HG03565 (cell line): ENCODE measurements around the gene SPTB.
A peak's percentile ranks its signal among the peaks of the same experiment; 100 is the strongest.
"Not testable (repeated sequence)": the region's sequence is repeated elsewhere in the genome, so short reads cannot be mapped to it uniquely, and the experiment has no call there.

Experiments used
- ATAC-seq: cut with Tn5 transposase; IDR thresholded peaks from one replicate; pipeline ENCODE4 v1.9.1; 2021; ENCODE audit warnings: mild to moderate bottlenecking, moderate library complexity; ENCODE audit not compliant: unreplicated experiment

The SPTB gene

GRCh38 chr14:64879635-64880220, at the start of gene SPTB:
TSS of gene SPTB (minus strand) at chr14:64879907. CDS start at chr14:64823094, 56,813 bp downstream.
- no peak for ATAC-seq

GRCh38 chr14:64929014-64929359, 49.3 kb upstream of the SPTB start:
- no peak for ATAC-seq

- peak; percentile 75 for ATAC-seq
Observed at GRCh38 chr14:64928239-64929013, 48.7 kb upstream of the SPTB start.

GRCh38 chr14:64927031-64927430, 47.3 kb upstream of the SPTB start:
- no peak for ATAC-seq

- ATAC-seq = no peak
Observed at GRCh38 chr14:64926398-64926995, 46.8 kb upstream of the SPTB start.

- ATAC-seq = no peak
Observed at GRCh38 chr14:64923015-64923414, 43.3 kb upstream of the SPTB start.

GRCh38 chr14:64920465-64920864, 40.8 kb upstream of the SPTB start:
- no peak for ATAC-seq

GRCh38 chr14:64919618-64920017, 39.9 kb upstream of the SPTB start:
- ATAC-seq = no peak

GRCh38 chr14:64919215-64919614, 39.5 kb upstream of the SPTB start:
- ATAC-seq = no peak

- no peak for ATAC-seq
Observed at GRCh38 chr14:64918216-64918615, 38.5 kb upstream of the SPTB start.

GRCh38 chr14:64915797-64916196, 36.1 kb upstream of the SPTB start:
- no peak for ATAC-seq

GRCh38 chr14:64915029-64915424, 35.3 kb upstream of the SPTB start:
- ATAC-seq = no peak

- peak; percentile 90 for ATAC-seq
Observed at GRCh38 chr14:64914237-64915028, 34.7 kb upstream of the SPTB start, which contains the start of gene CHURC1. TSS of gene CHURC1 (plus strand) at chr14:64914455. CDS start at chr14:64914496, 41 bp downstream.

- not testable (repeated sequence) for ATAC-seq
Observed at GRCh38 chr14:64913477-64913876, 33.8 kb upstream of the SPTB start.

- no peak for ATAC-seq
Observed at GRCh38 chr14:64912261-64912660, 32.6 kb upstream of the SPTB start.

GRCh38 chr14:64910847-64911495, 31.3 kb upstream of the SPTB start:
- no peak for ATAC-seq

GRCh38 chr14:64906022-64906421, 26.3 kb upstream of the SPTB start:
- no peak for ATAC-seq

- no peak for ATAC-seq
Observed at GRCh38 chr14:64899958-64900357, 20.3 kb upstream of the SPTB start.

GRCh38 chr14:64891839-64892375, 12.2 kb upstream of the SPTB start:
- no peak for ATAC-seq

- no peak for ATAC-seq
Observed at GRCh38 chr14:64891173-64891838, 11.6 kb upstream of the SPTB start.
